Nephron progenitor cell (in vitro differentiated cells): ENCODE measurements around the gene GRIP1.

Experiments used
- DNase-seq: peaks from one replicate; pipeline ENCODE4 v3.0.0; 2021
- H3K27ac Mint-ChIP-seq: 2 replicates; pipeline ENCODE4 v1.8.0; 2021; ENCODE audit warnings: mild to moderate bottlenecking, moderate library complexity, mixed read lengths
- H3K27me3 Mint-ChIP-seq: 2 replicates; pipeline ENCODE4 v1.8.0; 2021; ENCODE audit warnings: mild to moderate bottlenecking, low read depth, mixed read lengths; ENCODE audit not compliant: poor library complexity
- H3K36me3 Mint-ChIP-seq: 2 replicates; pipeline ENCODE4 v1.8.0; 2021; ENCODE audit warnings: low read depth, mixed read lengths
- H3K4me1 Mint-ChIP-seq: 2 replicates; pipeline ENCODE4 v1.8.0; 2021; ENCODE audit warnings: mixed read lengths
- H3K4me3 Mint-ChIP-seq: 2 replicates; pipeline ENCODE4 v1.8.0; 2021; ENCODE audit warnings: mild to moderate bottlenecking, moderate library complexity, mixed read lengths
- H3K9me3 Mint-ChIP-seq: 2 replicates; pipeline ENCODE4 v1.8.0; 2021; ENCODE audit warnings: mild to moderate bottlenecking, moderate library complexity, mixed read lengths
- TF ChIP-seq, protein P1 (sequence below): fragments of 200-600 bp; sonication (generic); IDR thresholded peaks from 2 replicates; pipeline ENCODE4 v1.5.0; 2021; ENCODE audit warnings: antibody characterized with exemption

GRIP1 gene

DNA sequence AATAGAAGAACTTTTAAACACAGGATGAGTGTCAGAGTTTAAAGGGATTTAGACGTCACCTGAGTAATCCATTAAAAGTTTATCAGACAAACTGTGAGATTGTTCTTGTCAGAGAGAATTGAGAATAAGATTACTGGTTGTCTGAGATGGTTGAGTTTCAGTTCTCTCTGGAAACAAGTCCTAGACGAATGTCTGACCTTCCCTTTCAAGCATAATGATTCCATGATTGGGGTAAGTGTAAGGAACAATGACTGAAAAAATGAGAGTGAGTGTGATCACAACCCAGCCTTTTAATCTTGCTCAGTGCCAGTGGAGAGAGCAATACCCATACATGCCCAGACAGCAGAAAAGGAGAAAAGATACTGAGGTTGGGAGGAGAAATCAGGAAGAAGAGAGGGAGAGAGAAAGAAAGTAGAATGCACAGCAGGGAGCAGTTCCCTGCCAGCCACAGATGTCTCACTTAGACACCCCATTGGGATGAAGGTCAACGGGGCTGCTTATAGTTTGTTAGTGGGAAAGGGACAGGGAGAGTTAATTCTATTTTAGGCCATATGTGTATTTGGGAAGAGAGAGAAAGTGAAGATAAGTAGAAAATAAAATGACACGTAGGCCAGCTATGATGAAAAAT, 4.3 kb downstream of the GRIP1 start:
- Mint-ChIP-seq H3K27me3 (no peaks in the 10 kb centered on the region), H3K27ac (no peak overlapping the region), H3K36me3 (no peaks in the 10 kb centered on the region), H3K4me1 (peaks cover 13% of the 10 kb centered on the region), H3K9me3 (no peaks in the 10 kb centered on the region), H3K4me3 (no peak overlapping the region)
- TF ChIP-seq, protein P1, sequence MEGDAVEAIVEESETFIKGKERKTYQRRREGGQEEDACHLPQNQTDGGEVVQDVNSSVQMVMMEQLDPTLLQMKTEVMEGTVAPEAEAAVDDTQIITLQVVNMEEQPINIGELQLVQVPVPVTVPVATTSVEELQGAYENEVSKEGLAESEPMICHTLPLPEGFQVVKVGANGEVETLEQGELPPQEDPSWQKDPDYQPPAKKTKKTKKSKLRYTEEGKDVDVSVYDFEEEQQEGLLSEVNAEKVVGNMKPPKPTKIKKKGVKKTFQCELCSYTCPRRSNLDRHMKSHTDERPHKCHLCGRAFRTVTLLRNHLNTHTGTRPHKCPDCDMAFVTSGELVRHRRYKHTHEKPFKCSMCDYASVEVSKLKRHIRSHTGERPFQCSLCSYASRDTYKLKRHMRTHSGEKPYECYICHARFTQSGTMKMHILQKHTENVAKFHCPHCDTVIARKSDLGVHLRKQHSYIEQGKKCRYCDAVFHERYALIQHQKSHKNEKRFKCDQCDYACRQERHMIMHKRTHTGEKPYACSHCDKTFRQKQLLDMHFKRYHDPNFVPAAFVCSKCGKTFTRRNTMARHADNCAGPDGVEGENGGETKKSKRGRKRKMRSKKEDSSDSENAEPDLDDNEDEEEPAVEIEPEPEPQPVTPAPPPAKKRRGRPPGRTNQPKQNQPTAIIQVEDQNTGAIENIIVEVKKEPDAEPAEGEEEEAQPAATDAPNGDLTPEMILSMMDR: no peak
- no peak for DNase-seq

DNA sequence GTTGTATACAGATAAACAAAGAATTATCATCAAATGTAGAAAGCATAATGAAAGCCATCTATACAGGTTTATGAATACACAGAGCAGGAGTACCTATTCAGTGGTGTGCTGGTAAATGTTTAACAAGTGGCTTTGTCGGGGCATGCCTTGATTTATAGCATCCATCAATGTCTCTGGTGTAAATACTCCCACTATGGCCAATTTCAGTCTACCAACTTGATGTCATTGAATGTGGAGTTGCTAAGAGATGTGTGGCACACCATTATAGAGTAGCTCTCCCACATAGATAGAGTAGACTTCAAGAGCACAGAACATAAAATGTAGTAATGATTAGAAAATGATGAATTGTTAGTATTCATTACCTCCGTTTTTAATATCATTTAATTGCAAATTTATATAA, 9.3 kb downstream of the GRIP1 start:
- Mint-ChIP-seq H3K36me3 (no peaks in the 10 kb centered on the region), H3K9me3 (no peaks in the 10 kb centered on the region), H3K4me1 (peaks cover 4% of the 10 kb centered on the region), H3K27ac (no peak overlapping the region), H3K4me3 (no peak overlapping the region), H3K27me3 (peaks cover 8% of the 10 kb centered on the region)
- DNase-seq: no peak
- TF ChIP-seq, protein P1: no peak

DNA sequence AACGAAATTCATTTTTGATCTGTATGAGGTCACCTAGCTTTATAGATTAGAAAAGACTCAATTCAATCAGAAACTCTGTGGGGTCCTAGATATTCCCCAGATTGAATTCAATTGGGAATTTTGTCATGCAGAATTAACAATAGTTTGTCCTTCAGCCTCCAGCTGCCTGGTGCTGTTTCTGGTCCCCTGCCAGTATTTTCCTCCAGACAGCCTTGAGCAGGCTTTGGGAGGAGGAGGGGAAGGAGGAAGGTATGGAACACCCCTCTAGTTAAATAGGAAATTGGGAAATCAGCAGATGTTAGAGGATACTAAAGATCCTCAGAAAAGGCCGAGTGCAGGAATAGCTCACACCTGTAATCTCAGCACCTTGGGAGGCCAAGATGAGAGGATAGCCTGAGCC, 10.6 kb downstream of the GRIP1 start:
- TF ChIP-seq, protein P1: no peak
- H3K4me3 Mint-ChIP-seq: no peak overlapping the region
- H3K4me1 Mint-ChIP-seq: no peaks in the 10 kb centered on the region
- H3K27ac Mint-ChIP-seq: no peak overlapping the region
- no peak for DNase-seq
- no peaks in the 10 kb centered on the region for H3K36me3 Mint-ChIP-seq
- H3K9me3 Mint-ChIP-seq: no peaks in the 10 kb centered on the region
- H3K27me3 Mint-ChIP-seq: peaks cover 8% of the 10 kb centered on the region

DNA sequence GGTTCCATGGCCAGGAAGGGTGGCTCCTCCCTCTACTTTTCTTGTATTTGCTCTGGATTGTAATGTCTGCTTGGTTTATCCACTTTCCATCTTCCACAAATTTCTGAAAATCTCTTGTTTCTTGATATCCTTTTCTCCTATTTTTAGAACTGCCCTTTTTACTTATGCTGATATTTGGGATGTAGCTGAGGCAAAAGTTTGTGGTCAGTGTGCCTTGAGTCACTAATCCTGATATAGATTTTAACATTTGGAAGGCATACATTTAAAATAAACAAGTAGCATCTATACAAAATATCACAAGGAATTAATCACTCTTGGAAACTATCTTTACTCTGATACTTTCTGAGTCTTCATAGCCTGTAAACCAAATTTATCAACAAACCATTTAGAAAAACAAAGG, 11.0 kb downstream of the GRIP1 start:
- Mint-ChIP-seq H3K27me3 (peaks cover 8% of the 10 kb centered on the region), H3K4me1 (no peaks in the 10 kb centered on the region), H3K27ac (no peak overlapping the region), H3K36me3 (no peaks in the 10 kb centered on the region), H3K9me3 (no peaks in the 10 kb centered on the region), H3K4me3 (no peak overlapping the region)
- DNase-seq: no peak
- TF ChIP-seq, protein P1: no peak

DNA sequence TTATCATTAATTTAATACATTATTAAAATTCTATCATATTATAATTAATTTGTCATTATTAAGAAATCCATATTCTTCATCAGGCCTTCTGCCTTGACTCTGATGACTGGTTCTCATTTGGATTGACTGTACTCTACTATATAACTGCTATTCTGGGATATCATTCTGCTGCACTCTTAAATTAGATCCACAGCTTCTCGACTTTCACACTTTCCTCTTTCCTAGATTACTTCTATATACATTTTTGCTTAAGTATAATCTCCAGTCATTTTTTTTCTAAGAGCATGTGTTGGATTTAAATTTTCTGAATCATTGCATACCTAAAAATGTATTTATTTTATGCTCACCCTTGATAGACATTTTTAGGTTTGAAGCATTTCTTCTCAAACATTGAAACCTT, 12.4 kb downstream of the GRIP1 start:
- H3K4me1 Mint-ChIP-seq: no peaks in the 10 kb centered on the region
- H3K9me3 Mint-ChIP-seq: no peaks in the 10 kb centered on the region
- DNase-seq: no peak
- no peak overlapping the region for H3K4me3 Mint-ChIP-seq
- H3K27me3 Mint-ChIP-seq: peaks cover 8% of the 10 kb centered on the region
- H3K36me3 Mint-ChIP-seq: no peaks in the 10 kb centered on the region
- no peak overlapping the region for H3K27ac Mint-ChIP-seq
- TF ChIP-seq, protein P1: no peak

DNA sequence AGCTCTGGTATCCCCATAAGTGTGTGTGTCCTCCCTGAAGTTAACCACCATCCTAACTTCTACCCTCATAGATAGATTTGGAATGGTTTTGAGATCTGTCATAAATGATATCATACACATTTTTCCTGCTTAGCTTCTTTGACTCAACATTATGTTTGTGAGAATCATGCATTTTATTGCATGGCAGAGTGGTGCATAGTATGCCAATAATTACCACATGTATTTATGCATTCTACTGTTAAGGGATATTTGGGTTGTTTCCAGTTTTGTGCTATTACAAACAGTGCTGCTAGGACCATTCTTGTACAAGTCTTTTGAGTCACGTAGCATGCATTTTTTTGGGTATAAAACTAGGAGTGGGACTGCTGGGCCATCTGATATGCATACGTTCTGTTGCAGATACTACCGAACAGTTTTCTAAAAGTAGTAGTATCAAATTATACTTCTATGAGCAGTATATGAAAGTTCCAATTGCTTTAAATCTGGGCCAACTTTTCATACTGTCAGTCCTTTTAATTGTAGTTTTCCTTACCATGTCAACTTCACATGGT, 13.4 kb downstream of the GRIP1 start:
- no peaks in the 10 kb centered on the region for H3K36me3 Mint-ChIP-seq
- no peak overlapping the region for H3K27ac Mint-ChIP-seq
- no peak for DNase-seq
- peaks cover 8% of the 10 kb centered on the region for H3K27me3 Mint-ChIP-seq
- no peak overlapping the region for H3K4me3 Mint-ChIP-seq
- TF ChIP-seq, protein P1: no peak
- H3K9me3 Mint-ChIP-seq: no peaks in the 10 kb centered on the region
- H3K4me1 Mint-ChIP-seq: no peaks in the 10 kb centered on the region
